Omental fat pad (tissue), 4 donors: Measurements from ENCODE around the gene RIOK3. TPM values are rescaled to one million over a fixed set of nuclear protein-coding genes. Genes with fewer than 3 reads are reported as not detected.
"Not testable (repeated sequence)": the region's sequence is repeated elsewhere in the genome, so short reads cannot be mapped to it uniquely, and the experiment has no call there.

Experiments used
- ATAC-seq: fragments of 150-250 bp; one replicate; pipeline ENCODE4 v1.9.1; 2016; ENCODE audit warnings: mild to moderate bottlenecking, moderate library complexity; ENCODE audit not compliant: low FRiP score
- DNase-seq: peaks from one replicate; pipeline ENCODE4 v3.0.0-alpha.2; 2019; ENCODE audit warnings: low spot score
- total RNA-seq, 4 donors: library from RNA; depleted of rRNA; stranded (reverse); fragments of >200 nt; gene quantifications; one replicate each; pipeline ENCODE4 v1.1.0, GENCODE V29; 2016
- TF ChIP-seq, protein P1 (sequence below), 3 donors: fragments of 450-650 bp; IDR thresholded peaks; one replicate each; pipeline ENCODE4 v1.5.1; 2016 to 2017; ENCODE audit warnings: antibody characterized with exemption in 3 of 3, mild to moderate bottlenecking in 3 of 3, moderate library complexity in 2 of 3

Gene RIOK3
- total RNA-seq, 4 donors from 2014 or later = 45.3 to 88.1 (median 65.3) TPM

GRCh38 chr18:23416298-23416697 is 36.8 kb upstream of the RIOK3 start:
- no peak for DNase-seq
- no peak for ATAC-seq
- TF ChIP-seq, protein P1, sequence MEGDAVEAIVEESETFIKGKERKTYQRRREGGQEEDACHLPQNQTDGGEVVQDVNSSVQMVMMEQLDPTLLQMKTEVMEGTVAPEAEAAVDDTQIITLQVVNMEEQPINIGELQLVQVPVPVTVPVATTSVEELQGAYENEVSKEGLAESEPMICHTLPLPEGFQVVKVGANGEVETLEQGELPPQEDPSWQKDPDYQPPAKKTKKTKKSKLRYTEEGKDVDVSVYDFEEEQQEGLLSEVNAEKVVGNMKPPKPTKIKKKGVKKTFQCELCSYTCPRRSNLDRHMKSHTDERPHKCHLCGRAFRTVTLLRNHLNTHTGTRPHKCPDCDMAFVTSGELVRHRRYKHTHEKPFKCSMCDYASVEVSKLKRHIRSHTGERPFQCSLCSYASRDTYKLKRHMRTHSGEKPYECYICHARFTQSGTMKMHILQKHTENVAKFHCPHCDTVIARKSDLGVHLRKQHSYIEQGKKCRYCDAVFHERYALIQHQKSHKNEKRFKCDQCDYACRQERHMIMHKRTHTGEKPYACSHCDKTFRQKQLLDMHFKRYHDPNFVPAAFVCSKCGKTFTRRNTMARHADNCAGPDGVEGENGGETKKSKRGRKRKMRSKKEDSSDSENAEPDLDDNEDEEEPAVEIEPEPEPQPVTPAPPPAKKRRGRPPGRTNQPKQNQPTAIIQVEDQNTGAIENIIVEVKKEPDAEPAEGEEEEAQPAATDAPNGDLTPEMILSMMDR (IDR thresholded peaks at IDR 0.05) = no peak

GRCh38 chr18:23421277-23421676 is 31.8 kb upstream of the RIOK3 start:
- DNase-seq (no peak), ATAC-seq (no peak)
- TF ChIP-seq, protein P1 (IDR thresholded peaks at IDR 0.05) = no peak

GRCh38 chr18:23422751-23423418 is 30.2 kb upstream of the RIOK3 start:
- TF ChIP-seq, protein P1 (IDR thresholded peaks at IDR 0.05) = no peak
- ATAC-seq (peak; percentile 54), DNase-seq (peak; percentile 32)

DNA sequence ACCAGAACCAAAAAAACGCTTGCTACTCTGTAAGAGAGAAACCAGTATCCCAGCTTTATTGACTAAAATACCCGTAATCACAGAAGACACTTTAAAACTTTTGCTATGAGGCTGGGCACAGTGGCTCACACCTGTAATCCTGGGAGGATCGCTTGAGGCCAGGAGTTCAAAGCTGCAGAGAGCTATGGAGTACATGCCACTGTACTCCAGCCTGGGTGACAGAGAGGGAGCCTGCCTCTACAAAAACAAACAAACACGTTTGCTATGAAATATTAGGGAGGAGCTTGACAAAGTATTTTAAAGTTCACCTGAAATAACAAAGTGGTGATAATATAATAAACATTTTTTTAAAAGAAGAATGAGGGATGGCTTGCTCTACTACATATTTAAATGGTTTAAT is 28.5 kb upstream of the RIOK3 start:
- TF ChIP-seq, protein P1 (IDR thresholded peaks at IDR 0.05) = no peak
- ATAC-seq (no peak), DNase-seq (no peak)

DNA sequence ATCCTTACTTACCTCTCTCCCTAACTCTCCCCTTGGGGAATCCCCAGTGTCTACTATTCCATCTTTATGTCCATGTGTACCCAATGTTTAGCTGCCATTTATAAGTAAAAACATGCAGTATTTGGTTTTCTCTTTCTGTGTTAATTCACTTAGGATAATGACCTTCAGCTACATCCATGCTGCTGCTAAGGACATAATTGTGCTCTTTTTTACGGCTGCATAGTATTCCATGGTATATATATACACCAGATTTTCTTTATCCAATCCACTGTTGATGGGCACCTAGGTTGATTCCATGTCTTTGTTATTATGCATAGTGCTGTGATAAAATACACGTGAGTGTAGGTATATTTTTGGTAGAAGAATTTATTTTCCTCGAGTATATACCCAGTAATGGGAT is 24.3 kb upstream of the RIOK3 start:
- ATAC-seq = no peak
- DNase-seq = no peak
- TF ChIP-seq, protein P1 (IDR thresholded peaks at IDR 0.05) = no peak

DNA sequence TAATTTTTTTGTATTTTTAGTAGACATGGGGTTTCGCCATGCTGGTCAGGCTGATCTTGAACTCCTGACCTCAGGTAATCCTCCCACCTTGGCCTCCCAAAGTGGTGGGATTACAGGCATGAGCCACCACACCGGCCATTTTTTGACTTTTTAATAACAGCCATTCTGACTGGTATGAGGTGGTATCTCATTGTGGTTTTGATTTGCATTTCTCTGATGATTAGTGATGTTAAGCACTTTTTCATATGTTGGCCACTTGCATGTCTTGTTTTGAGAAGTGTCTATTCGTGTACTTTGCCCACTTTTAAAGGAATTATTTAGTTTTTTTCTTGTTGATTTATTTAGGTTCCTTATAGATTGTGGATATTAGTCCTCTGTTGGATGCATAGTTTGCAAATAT is 23.5 kb upstream of the RIOK3 start:
- ATAC-seq, DNase-seq: not testable (repeated sequence)

- ATAC-seq (no peak), DNase-seq (no peak)
- TF ChIP-seq, protein P1 (IDR thresholded peaks at IDR 0.05) = no peak
Observed at GRCh38 chr18:23433360-23433759, 19.7 kb upstream of the RIOK3 start.
